OCI-LY3 (cell line): Measurements from ENCODE around the gene LRRC31.

Source experiments
- H2AFZ ChIP-seq: fragments of 200-600, 300-600 bp; shearing (Covaris generic); 2 replicates; pipeline ENCODE4 v1.6.0; 2014; ENCODE audit warnings: antibody characterized with exemption, low read depth, low read length
- H3K27ac ChIP-seq: fragments of 200-600, 300-600 bp; sonication (generic); 2 replicates; pipeline ENCODE4 v1.5.1; 2014; ENCODE audit warnings: mild to moderate bottlenecking, low read length, moderate library complexity, mixed read lengths
- H3K27me3 ChIP-seq: fragments of 200-600, 300-600 bp; sonication (generic); 2 replicates; pipeline ENCODE4 v1.6.1; 2014; ENCODE audit warnings: low read depth, low read length, mixed read lengths
- H3K36me3 ChIP-seq: fragments of 200-600, 300-600 bp; sonication (generic); replicated peaks from 2 replicates; pipeline ENCODE3; 2014; ENCODE audit warnings: low read depth, low read length, mixed read lengths
- H3K4me1 ChIP-seq: fragments of 300-600, 200-600 bp; sonication (generic); 2 replicates; pipeline ENCODE4 v1.6.1; 2014; ENCODE audit warnings: low read length, mixed read lengths
- H3K4me2 ChIP-seq: fragments of 200-600, 300-600 bp; sonication (generic); 2 replicates; pipeline ENCODE4 v1.6.1; 2014; ENCODE audit warnings: low read length, mixed read lengths
- H3K4me3 ChIP-seq: fragments of 300-600, 200-600 bp; sonication (generic); 2 replicates; pipeline ENCODE4 v1.5.1; 2014; ENCODE audit warnings: antibody characterized with exemption, mild to moderate bottlenecking, low read length, moderate library complexity
- H3K79me2 ChIP-seq: fragments of 300-600, 200-600 bp; shearing (Covaris generic); 2 replicates; pipeline ENCODE4 v1.6.1; 2014; ENCODE audit warnings: mild to moderate bottlenecking, low read length, mixed read lengths
- H3K9ac ChIP-seq: fragments of 300-600, 200-600 bp; shearing (Covaris generic); 2 replicates; pipeline ENCODE4 v1.6.0; 2014; ENCODE audit warnings: mild to moderate bottlenecking, low read length, moderate library complexity
- H3K9me3 ChIP-seq: fragments of 200-600, 300-600 bp; shearing (Covaris generic); 2 replicates; pipeline ENCODE4 v1.6.1; 2014; ENCODE audit warnings: low read length, mixed read lengths; ENCODE audit not compliant: insufficient read depth
- H4K20me1 ChIP-seq: fragments of 200-600, 300-600 bp; sonication (generic); 2 replicates; pipeline ENCODE4 v1.6.1; 2016; ENCODE audit warnings: low read length, mixed read lengths; ENCODE audit not compliant: insufficient read depth
- CTCF ChIP-seq: fragments of 200-600, 300-600 bp; sonication (generic); IDR thresholded peaks from 2 replicates; pipeline ENCODE4 v1.5.1; 2014; ENCODE audit warnings: antibody characterized with exemption, low read length, low read depth
- EZH2phosphoT487 ChIP-seq: fragments of 200-600 bp; shearing (Covaris generic); IDR thresholded peaks from 2 replicates; pipeline ENCODE4 v1.6.1; 2018; ENCODE audit warnings: antibody characterized with exemption, mixed run types, low read depth

Gene LRRC31

GRCh38 chr3:169825316-169825715 is 44.4 kb downstream of the LRRC31 start:
- H3K79me2 ChIP-seq, result no peaks in the 10 kb centered on the region
- H3K27ac ChIP-seq, result no peak overlapping the region
- no peak overlapping the region for H3K4me3 ChIP-seq
- no peaks in the 10 kb centered on the region for H3K4me1 ChIP-seq
- H3K9me3 ChIP-seq, result no peaks in the 10 kb centered on the region
- no peak overlapping the region for H3K9ac ChIP-seq
- no peaks in the 10 kb centered on the region for H3K36me3 ChIP-seq
- H3K27me3 ChIP-seq, result peaks cover 16% of the 10 kb centered on the region
- H4K20me1 ChIP-seq, result no peaks in the 10 kb centered on the region
- H3K4me2 ChIP-seq, result no peak overlapping the region
- TF ChIP-seq EZH2phosphoT487, result no peak
- TF ChIP-seq CTCF, result no peak
- no peak overlapping the region for H2AFZ ChIP-seq

GRCh38 chr3:169822983-169823382 is 46.8 kb downstream of the LRRC31 start:
- no peak overlapping the region for H3K9ac ChIP-seq
- no peaks in the 10 kb centered on the region for H4K20me1 ChIP-seq
- H3K79me2 ChIP-seq, result no peaks in the 10 kb centered on the region
- H3K4me1 ChIP-seq, result peaks cover 6% of the 10 kb centered on the region; the same call in 1 of the 2 replicates
- peaks cover 20% of the 10 kb centered on the region; the same call in 1 of the 2 replicates for H3K27me3 ChIP-seq
- no peak for TF ChIP-seq CTCF
- TF ChIP-seq EZH2phosphoT487, result no peak
- no peaks in the 10 kb centered on the region for H3K9me3 ChIP-seq
- no peaks in the 10 kb centered on the region for H3K36me3 ChIP-seq
- H3K27ac ChIP-seq, result no peak overlapping the region
- no peak overlapping the region for H3K4me3 ChIP-seq
- H2AFZ ChIP-seq, result no peak overlapping the region
- no peak overlapping the region for H3K4me2 ChIP-seq

GRCh38 chr3:169822540-169822939 is 47.2 kb downstream of the LRRC31 start:
- no peak overlapping the region for H3K4me3 ChIP-seq

GRCh38 chr3:169822091-169822490 is 47.6 kb downstream of the LRRC31 start:
- Histone ChIP-seq H3K79me2 (no peaks in the 10 kb centered on the region), H3K36me3 (no peaks in the 10 kb centered on the region), H3K27me3 (peaks cover 24% of the 10 kb centered on the region; the same call in 1 of the 2 replicates), H2AFZ (no peak overlapping the region), H3K27ac (no peak overlapping the region), H3K4me2 (no peak overlapping the region), H3K9me3 (no peaks in the 10 kb centered on the region), H3K9ac (no peak overlapping the region), H3K4me1 (peaks cover 6% of the 10 kb centered on the region; the same call in 1 of the 2 replicates), H3K4me3 (no peak overlapping the region), H4K20me1 (no peaks in the 10 kb centered on the region)
- TF ChIP-seq EZH2phosphoT487 (no peak), CTCF (no peak)

More at GRCh38 chr3:169822540-169822939, 47.2 kb downstream of the LRRC31 start:
- peaks cover 6% of the 10 kb centered on the region; the same call in 1 of the 2 replicates for H3K4me1 ChIP-seq
- H3K27me3 ChIP-seq, result peaks cover 24% of the 10 kb centered on the region; the same call in 1 of the 2 replicates
- TF ChIP-seq EZH2phosphoT487, result no peak
- no peak for TF ChIP-seq CTCF
- no peak overlapping the region for H3K9ac ChIP-seq
- no peaks in the 10 kb centered on the region for H3K79me2 ChIP-seq
- no peaks in the 10 kb centered on the region for H4K20me1 ChIP-seq
- H3K36me3 ChIP-seq, result no peaks in the 10 kb centered on the region
- H3K4me2 ChIP-seq, result no peak overlapping the region
- no peak overlapping the region for H2AFZ ChIP-seq
- no peak overlapping the region for H3K27ac ChIP-seq
- H3K9me3 ChIP-seq, result no peaks in the 10 kb centered on the region
